GM19025 (cell line): Measurements from ENCODE around the gene TLX3.
"Not testable (repeated sequence)": the region's sequence is repeated elsewhere in the genome, so short reads cannot be mapped to it uniquely, and the experiment has no call there.

ENCODE experiments used
- ATAC-seq: cut with Tn5 transposase; IDR thresholded peaks from one replicate; pipeline ENCODE4 v1.9.1; 2021; ENCODE audit warnings: mild to moderate bottlenecking, low read depth, moderate library complexity; ENCODE audit not compliant: unreplicated experiment

The TLX3 gene

GRCh38 chr5:171308453-171309275 lies at the start of gene TLX3:
Gene TLX3, plus strand, starts transcription at chr5:171309248. Its CDS starts 118 bp downstream, at chr5:171309366.
- ATAC-seq: no peak

GRCh38 chr5:171261361-171261760 lies 47.7 kb upstream of the TLX3 start:
- ATAC-seq: no peak

GRCh38 chr5:171261904-171262303 lies 47.1 kb upstream of the TLX3 start:
- no peak for ATAC-seq

- no peak for ATAC-seq
Observed at GRCh38 chr5:171263181-171263580, 45.9 kb upstream of the TLX3 start.

GRCh38 chr5:171264843-171265242 lies 44.2 kb upstream of the TLX3 start:
- no peak for ATAC-seq

GRCh38 chr5:171268700-171269620 lies 40.1 kb upstream of the TLX3 start:
- no peak for ATAC-seq

- no peak for ATAC-seq
Observed at GRCh38 chr5:171269717-171270116, 39.3 kb upstream of the TLX3 start.

GRCh38 chr5:171270136-171270535 lies 38.9 kb upstream of the TLX3 start:
- no peak for ATAC-seq

- ATAC-seq: no peak
Observed at GRCh38 chr5:171271798-171272197, 37.2 kb upstream of the TLX3 start.

GRCh38 chr5:171272996-171273970 lies 35.8 kb upstream of the TLX3 start:
- no peak for ATAC-seq

- ATAC-seq: no peak
Observed at GRCh38 chr5:171275841-171276544, 33.1 kb upstream of the TLX3 start.

- no peak for ATAC-seq
Observed at GRCh38 chr5:171283753-171284152, 25.3 kb upstream of the TLX3 start.

- no peak for ATAC-seq
Observed at GRCh38 chr5:171285465-171285864, 23.6 kb upstream of the TLX3 start.

GRCh38 chr5:171288066-171288465 lies 21.0 kb upstream of the TLX3 start:
- ATAC-seq: no peak

- ATAC-seq: no peak
Observed at GRCh38 chr5:171291371-171291770, 17.7 kb upstream of the TLX3 start.

- no peak for ATAC-seq
Observed at GRCh38 chr5:171295299-171295698, 13.7 kb upstream of the TLX3 start.

GRCh38 chr5:171295801-171296200 lies 13.2 kb upstream of the TLX3 start:
- no peak for ATAC-seq

GRCh38 chr5:171297941-171298340 lies 11.1 kb upstream of the TLX3 start:
- not testable (repeated sequence) for ATAC-seq

GRCh38 chr5:171299228-171299627 lies 9.8 kb upstream of the TLX3 start:
- ATAC-seq: no peak

- no peak for ATAC-seq
Observed at GRCh38 chr5:171299851-171300250, 9.2 kb upstream of the TLX3 start.
